HG03457 (cell line): ENCODE results near the gene DGKZ.

Experiments
- ATAC-seq: cut with Tn5 transposase; IDR thresholded peaks from one replicate; pipeline ENCODE4 v1.9.1; 2021; ENCODE audit warnings: moderate number of reproducible peaks; ENCODE audit not compliant: unreplicated experiment

DGKZ gene

GRCh38 chr11:46392421-46393230, 45.4 kb downstream of the DGKZ start:
- ATAC-seq: no peak

- ATAC-seq: no peak
Observed at GRCh38 chr11:46393231-46393616, 46.0 kb downstream of the DGKZ start.

- no peak for ATAC-seq
Observed at GRCh38 chr11:46393759-46394158, 46.5 kb downstream of the DGKZ start.

- no peak for ATAC-seq
Observed at GRCh38 chr11:46397526-46397925, 50.3 kb downstream of the DGKZ start.

- no peak for ATAC-seq
Observed at GRCh38 chr11:46402957-46403902, 56.0 kb downstream of the DGKZ start.

GRCh38 chr11:46404476-46405017, 57.3 kb downstream of the DGKZ start:
- no peak for ATAC-seq

- ATAC-seq: no peak
Observed at GRCh38 chr11:46407635-46408034, 60.4 kb downstream of the DGKZ start.

- ATAC-seq: no peak
Observed at GRCh38 chr11:46408407-46408986, 61.2 kb downstream of the DGKZ start.

- no peak for ATAC-seq
Observed at GRCh38 chr11:46410021-46410420, 62.8 kb downstream of the DGKZ start.

- no peak for ATAC-seq
Observed at GRCh38 chr11:46413760-46414465, 66.7 kb downstream of the DGKZ start.

- ATAC-seq: no peak
Observed at GRCh38 chr11:46414466-46414796, 67.2 kb downstream of the DGKZ start.

- ATAC-seq: no peak
Observed at GRCh38 chr11:46414879-46415278, 67.6 kb downstream of the DGKZ start.

- no peak for ATAC-seq
Observed at GRCh38 chr11:46417711-46418110, 70.4 kb downstream of the DGKZ start.

GRCh38 chr11:46418751-46419150, 71.5 kb downstream of the DGKZ start:
- ATAC-seq: no peak

GRCh38 chr11:46420513-46420912, 73.2 kb downstream of the DGKZ start:
- ATAC-seq: no peak

GRCh38 chr11:46421257-46421880, 74.1 kb downstream of the DGKZ start:
- ATAC-seq: no peak

GRCh38 chr11:46422588-46422987, 75.3 kb downstream of the DGKZ start:
- no peak for ATAC-seq

GRCh38 chr11:46426233-46426991, 79.1 kb downstream of the DGKZ start:
- ATAC-seq: no peak

- ATAC-seq: no peak
Observed at GRCh38 chr11:46427364-46427763, 80.1 kb downstream of the DGKZ start.

- no peak for ATAC-seq
Observed at GRCh38 chr11:46429717-46430116, 82.5 kb downstream of the DGKZ start.
